Measurements from ENCODE around the gene CPT1C.
A peak's percentile ranks its signal among the peaks of the same experiment; 100 is the strongest.

Gene CPT1C

GRCh38 chr19:49690656-49691242, at the start of gene CPT1C:
Gene CPT1C (plus strand): TSS chr19:49691116. CDS start chr19:49692253, 1,137 bp downstream.
- DNase-seq (ENCODE audit: low read depth): peak; percentile 33

- DNase-seq (ENCODE audit: low read depth): peak; percentile 98
Measured at GRCh38 chr19:49641688-49642491, 49.0 kb upstream of the CPT1C start, which contains the start of gene SCAF1. Gene SCAF1 (plus strand): TSS chr19:49642209. CDS start chr19:49645027, 2,818 bp downstream.

- no peak for DNase-seq (ENCODE audit: low read depth)
Measured at GRCh38 chr19:49642492-49643035, 48.4 kb upstream of the CPT1C start.

GRCh38 chr19:49643466-49643865, 47.5 kb upstream of the CPT1C start:
- no peak for DNase-seq (ENCODE audit: low read depth)

- DNase-seq (ENCODE audit: low read depth): no peak
Measured at GRCh38 chr19:49645592-49645991, 45.3 kb upstream of the CPT1C start.

- no peak for DNase-seq (ENCODE audit: low read depth)
Measured at GRCh38 chr19:49645995-49646394, 44.9 kb upstream of the CPT1C start.

GRCh38 chr19:49646586-49646985, 44.3 kb upstream of the CPT1C start:
- DNase-seq (ENCODE audit: low read depth): no peak

- DNase-seq (ENCODE audit: low read depth): no peak
Measured at GRCh38 chr19:49651029-49651819, 39.7 kb upstream of the CPT1C start.

- no peak for DNase-seq (ENCODE audit: low read depth)
Measured at GRCh38 chr19:49651820-49652550, 38.9 kb upstream of the CPT1C start.

- no peak for DNase-seq (ENCODE audit: low read depth)
Measured at GRCh38 chr19:49652551-49653465, 38.1 kb upstream of the CPT1C start.

- no peak for DNase-seq (ENCODE audit: low read depth)
Measured at GRCh38 chr19:49653466-49653806, 37.5 kb upstream of the CPT1C start.

GRCh38 chr19:49654581-49654980, 36.3 kb upstream of the CPT1C start:
- no peak for DNase-seq (ENCODE audit: low read depth)

- no peak for DNase-seq (ENCODE audit: low read depth)
Measured at GRCh38 chr19:49655570-49656455, 35.1 kb upstream of the CPT1C start.

GRCh38 chr19:49656456-49657109, 34.3 kb upstream of the CPT1C start:
- no peak for DNase-seq (ENCODE audit: low read depth)

- DNase-seq (ENCODE audit: low read depth): no peak
Measured at GRCh38 chr19:49657493-49658138, 33.3 kb upstream of the CPT1C start.

- DNase-seq (ENCODE audit: low read depth): no peak
Measured at GRCh38 chr19:49658139-49658517, 32.8 kb upstream of the CPT1C start.

GRCh38 chr19:49658566-49659442, 32.1 kb upstream of the CPT1C start:
- DNase-seq (ENCODE audit: low read depth): no peak

Data from T-helper 22 cell (primary cell).